ENCODE results near the gene ATP6V0A4.
A peak's percentile ranks its signal among the peaks of the same experiment; 100 is the strongest.
"Not testable (repeated sequence)": the region's sequence is repeated elsewhere in the genome, so short reads cannot be mapped to it uniquely, and the experiment has no call there.

ATP6V0A4 gene

DNA sequence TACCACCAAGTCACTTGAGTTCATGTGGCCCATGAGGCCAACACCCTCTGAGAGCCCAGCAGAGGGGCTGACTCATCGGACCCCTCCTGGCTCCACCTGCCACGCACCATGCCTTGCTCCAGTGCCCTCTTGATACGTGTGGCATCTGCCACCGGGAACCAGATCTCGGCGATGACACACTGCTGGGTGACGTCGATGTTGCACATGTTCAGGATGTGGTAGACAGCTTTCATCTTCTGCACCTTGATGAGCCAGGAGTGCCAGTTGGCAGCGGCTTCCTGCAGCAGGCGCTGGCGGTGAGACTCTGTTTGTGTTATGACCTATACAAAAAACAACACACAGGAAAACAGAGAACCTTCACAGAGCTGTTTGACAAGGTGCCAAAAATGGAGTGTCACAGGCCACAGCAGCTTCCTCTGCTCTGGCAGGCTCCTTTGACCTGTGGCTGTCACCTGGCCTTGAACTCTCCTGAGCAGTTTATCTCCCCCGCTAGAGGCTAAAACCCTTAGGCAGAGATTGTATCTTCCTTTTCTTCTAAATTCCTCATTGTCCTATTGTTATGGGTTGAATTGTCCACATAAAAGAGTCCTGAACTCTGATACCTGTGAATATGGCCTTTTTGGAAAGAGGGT is 45.4 kb downstream of the ATP6V0A4 start:
- DNase-seq (ENCODE audit: low read depth in 2 of 2, low spot score in 1 of 2), result peak; percentile 69 to 84

DNA sequence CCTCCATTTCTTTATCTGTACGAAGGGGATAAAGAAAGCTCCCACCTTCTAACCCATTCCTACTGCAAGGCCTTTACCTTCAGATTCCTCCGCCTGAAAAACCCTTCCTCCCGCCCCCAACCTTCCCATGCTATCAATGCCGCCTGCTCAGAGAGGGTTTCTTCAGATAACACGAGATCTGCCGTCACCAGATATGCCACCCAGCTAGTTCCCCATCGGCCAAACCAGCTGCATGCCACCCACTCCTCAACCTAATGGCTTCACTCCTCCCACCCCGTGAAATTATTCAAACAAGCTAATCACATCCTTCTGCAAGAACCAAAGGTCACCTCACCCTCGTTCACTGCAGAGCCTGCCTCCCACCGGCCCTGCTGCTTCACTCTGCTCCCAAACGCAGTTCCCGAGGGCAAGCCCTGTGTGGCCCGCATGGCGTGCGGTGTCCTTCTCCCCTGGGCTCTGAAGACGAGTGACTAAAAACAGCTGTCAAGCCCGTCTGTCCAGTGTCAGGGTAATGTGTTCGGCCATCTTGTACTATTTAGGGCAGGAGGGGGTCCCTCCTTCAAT is 47.0 kb downstream of the ATP6V0A4 start:
- DNase-seq (ENCODE audit: low read depth in 2 of 2, low spot score in 1 of 2), result no peak

DNA sequence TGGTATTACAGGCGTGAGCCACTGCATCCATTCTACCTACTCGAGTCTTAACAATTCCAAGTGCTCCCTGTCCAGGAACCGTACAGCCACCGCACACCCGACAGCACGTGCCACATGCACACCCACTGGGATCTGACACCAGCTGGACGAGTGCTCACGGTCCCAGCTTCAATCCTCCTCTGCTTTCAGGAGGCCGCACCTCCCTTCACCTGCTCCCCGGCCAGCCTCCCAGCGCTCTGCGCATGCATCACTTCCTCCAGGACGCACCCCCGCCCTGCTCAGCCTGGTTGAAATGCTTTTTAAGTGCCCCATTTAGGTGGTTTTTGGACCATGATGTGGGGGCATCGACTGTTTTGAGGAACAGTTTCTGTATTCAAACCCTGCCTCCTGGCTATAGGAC is 47.5 kb downstream of the ATP6V0A4 start:
- no peak for DNase-seq (ENCODE audit: low read depth in 2 of 2, low spot score in 1 of 2)

DNA sequence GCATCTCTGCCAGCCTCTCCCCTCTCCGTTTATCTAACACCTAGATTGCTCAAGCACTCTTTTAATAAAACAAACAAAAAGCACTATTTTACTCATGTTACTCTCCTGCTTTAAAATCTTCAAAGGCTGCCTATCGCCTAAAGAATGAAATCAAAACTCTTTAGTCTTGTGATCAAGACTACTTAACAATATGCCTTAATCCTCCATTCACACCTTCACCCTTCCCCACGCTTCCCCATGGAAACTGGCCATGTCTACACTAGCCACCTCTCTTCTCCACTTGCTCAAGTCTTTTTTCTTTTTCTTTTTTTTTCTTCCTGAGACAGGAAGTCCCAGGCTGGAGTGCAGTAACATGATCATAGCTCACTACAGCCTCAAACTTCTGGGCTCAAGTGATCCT is 48.0 kb downstream of the ATP6V0A4 start:
- no peak for DNase-seq (ENCODE audit: low read depth in 2 of 2, low spot score in 1 of 2)

DNA sequence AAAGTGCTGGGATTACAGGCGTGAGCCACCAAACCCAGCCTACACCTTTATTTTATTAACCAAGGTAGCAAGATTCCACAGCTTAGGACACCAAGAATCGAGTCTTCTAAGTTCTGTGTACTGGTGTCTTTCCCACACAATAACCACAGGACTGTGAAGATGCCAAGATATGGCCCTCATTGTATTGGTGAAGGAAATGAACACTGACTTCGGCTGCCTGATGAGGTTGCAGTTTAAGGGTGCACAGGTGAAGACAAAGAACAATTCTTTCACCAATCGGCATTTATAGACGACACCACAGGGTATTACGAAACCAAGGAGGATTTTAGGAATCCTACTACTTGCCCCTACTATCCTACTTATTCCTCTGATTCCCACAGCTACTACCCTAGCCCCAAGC is 49.3 kb downstream of the ATP6V0A4 start:
- no peak for DNase-seq (ENCODE audit: low read depth in 2 of 2, low spot score in 1 of 2)

DNA sequence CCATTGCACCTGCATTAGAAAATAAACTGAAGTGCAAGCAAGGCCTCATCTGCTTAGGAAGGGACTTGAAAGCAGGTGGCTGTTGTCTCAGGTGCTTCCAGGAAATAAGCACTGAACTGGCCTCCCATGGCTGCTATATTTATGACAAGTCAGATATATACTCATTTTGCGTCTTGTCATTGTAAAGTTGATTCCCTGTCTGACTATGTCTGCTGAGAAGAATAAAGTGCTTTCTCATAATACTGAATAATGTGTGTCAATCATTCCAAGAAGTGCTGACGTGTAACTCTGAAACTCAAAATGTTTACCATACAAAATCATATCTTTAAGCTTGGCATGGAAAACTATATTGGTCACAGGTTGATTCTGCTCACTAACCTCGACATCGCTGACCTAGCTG is 51.9 kb downstream of the ATP6V0A4 start:
- no peak for DNase-seq (ENCODE audit: low read depth in 2 of 2, low spot score in 1 of 2)

DNA sequence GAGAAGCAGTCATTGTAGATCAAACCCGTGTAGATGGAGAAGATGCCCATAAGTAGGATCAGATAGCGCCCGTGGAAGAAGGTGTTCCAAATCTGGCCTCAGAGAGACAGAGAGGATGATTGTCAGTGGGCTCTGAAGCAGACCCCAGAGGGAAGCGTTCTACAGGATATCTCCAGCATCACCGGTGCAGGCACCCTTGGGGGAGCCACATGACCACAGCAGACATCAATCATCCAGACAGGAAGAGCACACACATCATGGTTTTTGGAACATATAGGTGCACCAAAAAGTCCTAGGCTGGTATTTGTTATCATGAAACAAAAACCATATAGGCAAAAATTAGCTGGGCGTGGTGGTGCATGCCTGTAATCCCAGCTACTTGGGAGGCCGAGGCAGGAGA is 52.8 kb downstream of the ATP6V0A4 start:
- no peak for DNase-seq (ENCODE audit: low read depth in 2 of 2, low spot score in 1 of 2)

DNA sequence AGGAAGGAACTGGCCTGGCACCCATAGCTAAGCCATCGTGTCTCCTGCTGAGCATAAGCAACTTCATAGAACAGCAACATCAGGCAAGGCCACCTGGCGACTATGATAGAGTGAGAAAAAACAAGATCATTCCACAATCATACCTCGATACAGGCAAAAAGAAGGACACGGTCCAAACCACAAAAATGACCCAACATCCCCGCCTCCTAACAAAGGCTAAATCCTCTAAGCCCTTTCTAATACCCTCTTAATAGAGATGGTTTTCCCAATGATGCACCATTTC is 56.6 kb downstream of the ATP6V0A4 start:
- DNase-seq (ENCODE audit: low read depth in 2 of 2, low spot score in 1 of 2), result no peak

DNA sequence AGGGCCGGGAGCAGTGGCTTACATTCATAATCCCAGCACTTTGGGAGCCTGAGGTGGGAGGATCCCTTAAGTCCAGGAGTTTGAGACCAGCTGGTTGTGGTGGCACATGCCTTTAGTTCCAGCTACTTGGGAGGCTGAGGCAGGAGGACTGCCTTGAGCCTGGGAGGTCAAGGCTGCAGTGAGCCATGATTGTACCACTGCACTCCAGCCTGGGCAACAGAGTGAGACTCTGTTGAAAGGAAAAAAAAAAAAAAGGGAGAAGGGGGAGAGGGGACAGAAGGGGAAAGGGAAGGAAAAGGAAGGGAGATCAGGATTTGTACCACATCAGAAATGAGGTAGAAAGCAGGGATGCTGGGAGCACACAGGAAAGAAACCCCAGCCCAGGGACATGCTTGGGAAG is 58.1 kb downstream of the ATP6V0A4 start:
- DNase-seq (ENCODE audit: low read depth in 2 of 2, low spot score in 1 of 2), result no peak

DNA sequence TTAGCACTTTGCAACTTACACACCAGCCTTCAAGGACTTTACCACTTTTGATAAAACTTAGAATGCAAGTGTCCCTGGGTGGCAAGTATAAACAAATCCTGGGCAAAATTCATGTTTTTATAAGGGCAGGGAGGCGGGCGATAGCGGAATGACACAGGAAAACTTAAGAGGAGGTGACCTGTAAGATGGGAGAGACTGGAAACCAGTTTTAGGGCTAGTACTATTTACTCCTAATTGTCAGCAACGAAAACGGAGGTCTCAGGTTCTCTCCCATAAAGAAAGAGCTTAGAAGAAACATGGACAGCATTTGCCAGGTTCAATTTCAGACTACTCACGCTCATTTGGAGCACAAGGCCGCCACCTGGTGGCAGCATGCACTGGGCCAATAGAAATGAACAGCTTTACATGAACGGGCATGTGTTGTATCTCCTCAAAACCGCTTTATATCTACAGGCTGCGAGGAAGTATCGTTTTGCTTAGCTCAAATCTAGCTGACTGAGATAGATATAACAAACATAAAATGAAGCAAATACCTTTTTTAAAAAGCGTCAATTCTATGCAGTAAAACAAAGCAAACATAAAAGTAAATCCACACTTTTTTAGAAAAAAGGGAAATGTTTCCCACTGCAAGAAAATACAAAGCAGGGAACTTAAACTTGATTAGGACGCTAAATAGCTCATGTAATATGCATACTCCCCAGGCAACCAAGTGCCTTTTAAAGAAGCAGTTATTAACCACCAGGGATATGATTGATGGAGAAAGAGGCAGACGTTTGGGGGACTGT is 59.3 kb downstream of the ATP6V0A4 start:
- DNase-seq (ENCODE audit: low read depth in 2 of 2, low spot score in 1 of 2), result peak; percentile 51 to 61

DNA sequence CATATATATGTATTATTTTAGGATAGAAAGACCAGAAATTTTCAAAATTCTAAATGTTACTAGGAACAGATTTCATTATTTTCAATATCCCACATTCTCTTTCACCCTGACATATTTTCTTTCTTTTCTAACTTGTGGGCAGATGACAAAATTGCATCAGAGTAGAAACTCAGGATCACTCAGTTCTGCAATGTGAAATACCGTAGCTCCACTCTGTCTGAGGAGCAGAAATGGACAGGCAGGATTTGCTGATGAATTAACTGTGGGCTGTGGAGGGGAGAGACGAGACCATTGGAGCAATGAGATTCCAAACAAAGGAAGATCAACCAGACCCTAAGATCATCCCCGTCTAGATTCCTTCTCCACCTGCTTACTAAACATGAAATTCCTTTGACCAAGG is 59.9 kb downstream of the ATP6V0A4 start:
- no peak for DNase-seq (ENCODE audit: low read depth in 2 of 2, low spot score in 1 of 2)

DNA sequence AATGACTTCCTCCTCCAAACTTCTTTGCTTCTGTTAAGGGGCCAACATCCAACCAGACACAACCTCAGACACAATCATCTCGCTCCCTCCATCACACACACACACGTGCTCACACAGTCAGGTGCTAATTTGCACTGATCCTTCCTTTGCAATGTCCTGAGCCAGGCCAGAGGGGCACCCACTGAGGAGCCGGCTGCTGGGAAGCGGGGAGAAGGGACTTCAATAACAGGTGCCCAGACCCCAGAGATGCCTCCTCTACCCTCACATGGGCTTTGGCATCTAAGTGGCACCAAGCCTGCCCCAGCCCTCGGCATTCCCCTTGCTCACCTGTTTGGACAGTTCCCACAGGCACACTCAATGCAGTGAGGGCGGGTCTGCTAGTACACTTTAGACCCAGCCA is 62.6 kb downstream of the ATP6V0A4 start:
- DNase-seq (ENCODE audit: low read depth in 2 of 2, low spot score in 1 of 2), result no peak

DNA sequence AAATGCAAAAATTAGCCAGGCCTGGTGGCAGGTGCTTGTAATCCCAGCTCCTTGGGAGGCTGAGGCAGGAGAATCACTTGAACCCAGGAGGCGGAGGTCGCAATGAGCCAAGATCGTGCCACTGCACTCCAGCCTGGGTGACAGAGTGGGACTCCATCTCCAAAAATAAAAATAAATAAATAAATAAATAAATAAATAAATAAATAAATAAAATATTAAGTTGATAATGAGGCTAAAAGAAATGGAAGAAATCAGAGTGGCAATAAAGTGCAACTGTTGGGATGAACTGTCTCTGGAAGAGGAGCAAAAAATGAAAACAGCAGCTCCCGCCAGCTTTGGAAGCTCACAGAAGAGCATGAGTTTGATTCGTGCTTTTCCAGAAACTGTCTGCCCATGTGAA is 66.3 kb downstream of the ATP6V0A4 start:
- not testable (repeated sequence) for DNase-seq (ENCODE audit: low read depth in 2 of 2, low spot score in 1 of 2)

DNA sequence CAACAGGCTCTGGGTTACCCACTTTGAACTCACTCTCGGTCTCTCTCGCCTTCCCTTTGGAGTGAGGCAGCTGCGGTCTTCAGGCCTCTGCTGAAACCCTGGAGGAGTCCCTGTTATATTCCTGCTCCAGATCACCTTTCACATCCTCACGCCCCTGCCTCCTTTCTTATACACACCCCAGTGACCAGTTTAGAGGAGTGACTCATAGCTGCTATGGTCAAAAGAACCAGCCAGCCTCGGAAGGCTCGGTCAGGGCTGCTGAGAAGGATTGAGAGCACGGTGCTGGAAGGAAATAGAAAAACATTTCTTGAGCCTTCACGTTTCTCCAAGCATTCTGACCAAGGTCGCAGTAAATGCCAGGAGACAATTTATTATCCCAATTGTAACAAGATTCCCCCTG is 68.6 kb downstream of the ATP6V0A4 start:
- DNase-seq (ENCODE audit: low read depth in 2 of 2, low spot score in 1 of 2), result no peak

DNA sequence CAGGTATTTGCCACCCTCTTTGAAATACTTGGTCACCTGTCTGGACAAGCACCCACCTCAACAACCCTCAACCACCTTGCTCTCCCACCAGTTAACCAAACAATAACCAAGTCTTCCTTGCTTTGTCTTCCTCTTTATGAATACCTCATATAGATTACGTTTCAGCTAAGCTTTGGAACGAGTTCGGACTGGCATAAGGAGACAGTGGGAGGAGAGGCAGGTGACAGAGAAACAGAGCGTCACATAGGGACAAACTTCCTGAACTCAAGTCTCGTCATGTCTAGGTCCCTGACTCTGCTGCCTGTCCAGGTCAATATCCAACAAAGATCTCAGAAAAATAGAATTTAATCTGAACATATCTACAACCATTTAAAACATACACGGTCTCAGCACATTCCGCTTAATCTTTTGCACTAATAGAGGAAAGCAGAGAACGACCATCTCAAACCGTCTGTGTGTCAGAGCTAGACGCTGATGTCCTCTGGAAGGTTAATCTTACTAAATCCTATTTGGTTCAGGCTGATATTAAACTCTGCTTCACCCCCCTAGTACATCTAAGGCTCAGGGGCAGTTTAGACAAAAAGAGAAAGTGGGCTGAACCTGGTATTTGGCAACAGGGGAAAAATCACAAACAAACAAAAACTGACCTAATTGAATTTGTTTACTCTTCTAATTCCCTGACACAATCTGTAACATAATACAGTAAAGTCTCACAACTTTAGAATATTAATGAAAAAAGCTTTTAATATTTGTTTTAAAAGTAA is 70.5 kb downstream of the ATP6V0A4 start:
- no peak for DNase-seq (ENCODE audit: low read depth in 2 of 2, low spot score in 1 of 2)

DNA sequence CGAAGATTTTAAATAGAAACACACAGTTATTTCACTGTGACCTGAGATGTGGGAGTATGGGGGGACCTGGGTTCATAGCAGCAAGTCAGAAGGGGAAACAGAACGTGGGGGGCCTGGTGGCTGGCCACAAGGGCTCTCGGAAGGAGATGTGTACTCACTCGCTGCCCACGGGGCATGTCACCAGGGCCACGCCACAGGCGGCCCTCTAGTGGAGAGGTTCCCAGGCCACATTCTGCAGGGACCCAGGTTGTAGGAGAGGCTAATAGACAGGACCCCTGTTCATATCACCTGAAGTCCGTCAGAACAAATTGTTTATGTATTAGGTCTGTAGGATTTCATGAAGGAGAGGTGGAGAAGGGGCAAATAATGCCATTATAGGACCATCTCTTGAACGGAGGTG is 71.7 kb downstream of the ATP6V0A4 start:
- no peak for DNase-seq (ENCODE audit: low read depth in 2 of 2, low spot score in 1 of 2)

DNA sequence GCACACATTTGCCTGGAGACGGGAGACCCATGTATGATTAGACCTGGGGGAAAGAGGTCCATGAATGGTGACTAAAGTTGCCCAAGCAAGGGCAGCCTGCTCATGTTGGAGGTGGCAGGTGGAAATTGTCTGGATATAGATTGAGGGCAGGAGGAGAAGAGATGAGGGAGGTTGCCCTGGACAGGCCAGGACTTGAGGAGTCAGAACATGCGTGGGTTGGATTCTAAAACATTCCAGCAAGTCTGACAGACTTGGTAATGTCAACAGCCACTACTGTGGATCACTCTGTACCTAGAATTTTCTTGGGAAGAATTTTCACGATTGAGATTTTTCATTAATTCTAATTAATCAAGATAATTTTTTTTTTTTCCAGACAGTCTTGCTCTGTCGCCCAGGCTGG is 77.7 kb downstream of the ATP6V0A4 start:
- no peak for DNase-seq (ENCODE audit: low read depth in 2 of 2, low spot score in 1 of 2)

DNA sequence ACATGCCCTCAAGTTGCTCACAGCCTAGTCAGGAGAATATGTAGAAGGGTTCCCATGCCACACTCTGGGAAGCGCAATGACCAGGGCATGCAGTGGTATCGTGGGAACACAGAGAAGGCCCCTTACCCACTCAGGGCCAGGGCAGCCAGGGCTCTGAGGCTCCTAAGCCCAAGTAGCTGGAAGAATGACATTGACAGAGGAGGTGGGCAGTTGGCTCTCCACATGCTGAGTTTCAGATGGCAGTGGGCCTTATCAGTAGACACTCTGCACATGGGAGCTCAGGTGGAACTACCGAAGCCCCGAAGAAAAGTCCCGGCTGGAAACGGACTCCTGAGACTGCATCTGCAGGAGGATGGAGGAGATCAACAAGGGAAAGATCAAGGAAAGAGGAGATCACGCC is 81.1 kb downstream of the ATP6V0A4 start:
- DNase-seq (ENCODE audit: low read depth in 2 of 2, low spot score in 1 of 2), result no peak

DNA sequence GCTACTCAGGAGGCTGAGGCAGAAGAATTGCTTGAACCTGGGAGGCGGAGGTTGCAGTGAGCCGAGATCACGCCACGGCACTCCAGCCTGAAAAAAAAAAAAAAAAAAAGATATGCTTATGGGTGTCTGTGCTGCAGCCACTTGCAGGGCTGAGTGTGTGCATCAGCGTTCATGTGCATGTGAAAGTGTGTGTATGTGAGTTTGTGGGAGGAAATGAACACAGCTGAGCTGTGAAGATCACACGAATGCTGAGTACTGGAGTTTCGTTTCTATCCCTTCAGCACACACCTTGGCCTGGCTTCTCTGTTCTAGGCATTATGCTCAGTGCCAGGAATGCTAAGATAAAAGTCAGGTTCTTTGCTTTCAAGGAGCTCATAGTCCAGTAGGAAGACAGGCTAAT is 84.8 kb downstream of the ATP6V0A4 start:
- no peak for DNase-seq (ENCODE audit: low read depth in 2 of 2, low spot score in 1 of 2)

DNA sequence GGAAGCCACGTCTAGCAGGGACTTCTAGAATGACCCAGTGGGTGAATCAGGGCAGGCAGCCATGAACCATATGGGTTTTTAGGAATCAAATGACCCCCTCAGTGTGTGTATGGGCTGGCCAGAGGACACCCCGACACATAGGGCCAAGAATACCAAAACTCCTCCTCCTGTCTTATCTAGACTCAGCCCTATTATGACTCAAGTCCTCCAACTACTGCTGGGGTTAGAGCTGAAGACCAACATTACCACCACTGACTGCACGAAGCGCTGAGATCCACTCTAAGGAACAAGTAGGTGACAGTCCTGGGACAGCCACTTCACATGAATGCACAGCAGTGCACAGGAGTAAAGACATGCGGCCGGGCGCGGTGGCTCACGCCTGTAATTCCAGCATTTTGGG is 85.3 kb downstream of the ATP6V0A4 start:
- no peak for DNase-seq (ENCODE audit: low read depth in 2 of 2, low spot score in 1 of 2)

DNA sequence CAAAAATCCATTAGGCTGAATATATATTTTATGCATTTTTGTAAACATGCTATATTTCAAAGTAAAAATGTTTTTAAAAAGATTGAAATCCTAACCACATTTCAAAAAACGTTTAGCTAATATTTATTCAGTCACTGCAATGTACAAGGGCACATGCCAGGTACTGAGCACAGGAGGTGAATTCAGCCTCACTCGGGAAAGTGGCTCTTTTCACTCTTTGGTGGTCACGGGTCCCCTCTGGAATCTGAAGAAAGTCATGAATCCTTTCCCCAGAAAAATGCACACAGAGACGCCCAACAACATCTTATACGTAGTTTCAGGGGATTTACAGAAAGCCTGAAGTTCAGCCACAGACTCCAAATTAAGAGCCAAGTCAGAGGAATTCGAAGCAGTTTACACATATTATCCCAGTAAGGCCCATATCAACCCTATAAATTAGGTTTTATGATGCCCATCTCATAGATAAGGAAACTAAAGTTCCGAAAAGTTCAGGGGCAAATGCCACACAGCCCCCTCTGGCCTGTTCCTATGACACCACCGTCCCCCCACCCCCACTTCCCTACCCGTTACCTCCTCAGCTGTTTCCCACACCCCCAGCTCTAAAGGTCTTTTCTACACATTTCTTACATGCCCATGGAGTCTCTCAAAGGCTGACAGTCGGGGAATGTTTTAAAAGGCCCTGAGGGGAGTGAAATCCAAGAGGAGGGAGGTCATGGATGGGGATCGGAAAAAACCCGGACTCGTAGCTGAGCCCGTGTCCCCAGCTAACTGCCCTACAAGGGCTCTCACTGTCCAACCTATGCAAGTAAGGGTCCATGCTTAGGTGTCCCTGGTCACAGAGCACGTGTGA is 87.2 kb downstream of the ATP6V0A4 start:
- no peak for DNase-seq (ENCODE audit: low read depth in 2 of 2, low spot score in 1 of 2)
